ENCODE results near the gene LARGE1. TPM values are rescaled to one million over a fixed set of nuclear protein-coding genes. Genes with fewer than 3 reads are reported as not detected.

Gene LARGE1
- total RNA-seq, 1 donor: 22.8 TPM

- H3K4me2 ChIP-seq (ENCODE audit: insufficient read depth, low read length): no peak overlapping the region
- H2AFZ ChIP-seq (ENCODE audit: low read length): no peak overlapping the region
- H3K36me3 ChIP-seq (ENCODE audit: insufficient read depth, low read length): no peaks in the 10 kb centered on the region
- H3K4me3 ChIP-seq (ENCODE audit: insufficient read depth, low read length): no peak overlapping the region
- no peak overlapping the region for H3K27ac ChIP-seq (ENCODE audit: low read depth, low read length)
- H4K20me1 ChIP-seq (ENCODE audit: insufficient read depth, low read length): no peaks in the 10 kb centered on the region
- no peak for DNase-seq (ENCODE audit: insufficient read length, low spot score, missing footprints)
- no peaks in the 10 kb centered on the region for H3K4me1 ChIP-seq (ENCODE audit: insufficient read depth, low read length)
- TF ChIP-seq, protein P1, sequence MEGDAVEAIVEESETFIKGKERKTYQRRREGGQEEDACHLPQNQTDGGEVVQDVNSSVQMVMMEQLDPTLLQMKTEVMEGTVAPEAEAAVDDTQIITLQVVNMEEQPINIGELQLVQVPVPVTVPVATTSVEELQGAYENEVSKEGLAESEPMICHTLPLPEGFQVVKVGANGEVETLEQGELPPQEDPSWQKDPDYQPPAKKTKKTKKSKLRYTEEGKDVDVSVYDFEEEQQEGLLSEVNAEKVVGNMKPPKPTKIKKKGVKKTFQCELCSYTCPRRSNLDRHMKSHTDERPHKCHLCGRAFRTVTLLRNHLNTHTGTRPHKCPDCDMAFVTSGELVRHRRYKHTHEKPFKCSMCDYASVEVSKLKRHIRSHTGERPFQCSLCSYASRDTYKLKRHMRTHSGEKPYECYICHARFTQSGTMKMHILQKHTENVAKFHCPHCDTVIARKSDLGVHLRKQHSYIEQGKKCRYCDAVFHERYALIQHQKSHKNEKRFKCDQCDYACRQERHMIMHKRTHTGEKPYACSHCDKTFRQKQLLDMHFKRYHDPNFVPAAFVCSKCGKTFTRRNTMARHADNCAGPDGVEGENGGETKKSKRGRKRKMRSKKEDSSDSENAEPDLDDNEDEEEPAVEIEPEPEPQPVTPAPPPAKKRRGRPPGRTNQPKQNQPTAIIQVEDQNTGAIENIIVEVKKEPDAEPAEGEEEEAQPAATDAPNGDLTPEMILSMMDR (IDR thresholded peaks at IDR 0.05; ENCODE audit: extremely low read depth, low read depth, low read length): no peak
- H3K27me3 ChIP-seq (ENCODE audit: insufficient read depth, low read length): no peaks in the 10 kb centered on the region
- H3K79me2 ChIP-seq (ENCODE audit: insufficient read depth, low read length): no peaks in the 10 kb centered on the region
- H3K9me3 ChIP-seq (ENCODE audit: low read depth, low read length): no peaks in the 10 kb centered on the region
Measured at GRCh38 chr22:33321466-33321865, 598.8 kb downstream of the LARGE1 start.

DNA sequence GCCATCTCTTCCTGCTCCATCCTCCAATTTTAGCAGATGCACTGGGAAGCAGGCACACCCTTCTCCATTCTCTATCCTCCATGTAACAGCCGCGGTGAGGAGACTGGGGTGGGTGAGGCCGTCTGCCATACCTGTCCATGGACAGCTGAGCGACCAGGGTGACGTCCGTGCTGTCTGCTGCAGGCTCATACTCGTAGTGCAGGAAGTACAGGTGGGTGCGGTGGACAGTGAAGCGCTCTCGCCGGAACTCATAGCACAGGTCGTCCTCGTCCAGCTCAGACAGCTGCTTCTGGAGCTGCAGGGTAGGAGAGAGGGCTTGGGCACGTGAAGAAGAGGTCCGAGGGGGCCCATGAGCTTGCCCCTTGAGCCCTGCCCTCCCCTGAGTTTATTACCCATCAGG is 604.3 kb downstream of the LARGE1 start:
- Histone ChIP-seq H3K4me1 (ENCODE audit: insufficient read depth, low read length) (no peaks in the 10 kb centered on the region), H3K9me3 (ENCODE audit: low read depth, low read length) (no peaks in the 10 kb centered on the region), H2AFZ (ENCODE audit: low read length) (no peak overlapping the region), H3K27me3 (ENCODE audit: insufficient read depth, low read length) (no peaks in the 10 kb centered on the region), H3K79me2 (ENCODE audit: insufficient read depth, low read length) (no peaks in the 10 kb centered on the region), H3K36me3 (ENCODE audit: insufficient read depth, low read length) (no peaks in the 10 kb centered on the region), H3K4me2 (ENCODE audit: insufficient read depth, low read length) (no peak overlapping the region), H4K20me1 (ENCODE audit: insufficient read depth, low read length) (no peaks in the 10 kb centered on the region), H3K4me3 (ENCODE audit: insufficient read depth, low read length) (no peak overlapping the region), H3K27ac (ENCODE audit: low read depth, low read length) (no peak overlapping the region)
- DNase-seq (ENCODE audit: insufficient read length, low spot score, missing footprints): no peak
- TF ChIP-seq, protein P1 (IDR thresholded peaks at IDR 0.05; ENCODE audit: extremely low read depth, low read depth, low read length): no peak

GRCh38 chr22:33315117-33315516 is 605.2 kb downstream of the LARGE1 start:
- no peak overlapping the region for H3K4me3 ChIP-seq (ENCODE audit: insufficient read depth, low read length)
- H3K4me2 ChIP-seq (ENCODE audit: insufficient read depth, low read length): no peak overlapping the region
- H3K4me1 ChIP-seq (ENCODE audit: insufficient read depth, low read length): no peaks in the 10 kb centered on the region
- TF ChIP-seq, protein P1 (IDR thresholded peaks at IDR 0.05; ENCODE audit: extremely low read depth, low read depth, low read length): no peak
- no peak overlapping the region for H2AFZ ChIP-seq (ENCODE audit: low read length)
- no peaks in the 10 kb centered on the region for H3K79me2 ChIP-seq (ENCODE audit: insufficient read depth, low read length)
- H3K9me3 ChIP-seq (ENCODE audit: low read depth, low read length): no peaks in the 10 kb centered on the region
- H4K20me1 ChIP-seq (ENCODE audit: insufficient read depth, low read length): no peaks in the 10 kb centered on the region
- H3K27me3 ChIP-seq (ENCODE audit: insufficient read depth, low read length): no peaks in the 10 kb centered on the region
- H3K36me3 ChIP-seq (ENCODE audit: insufficient read depth, low read length): no peaks in the 10 kb centered on the region
- DNase-seq (ENCODE audit: insufficient read length, low spot score, missing footprints): no peak
- no peak overlapping the region for H3K27ac ChIP-seq (ENCODE audit: low read depth, low read length)

GRCh38 chr22:33314316-33314715 is 606.0 kb downstream of the LARGE1 start:
- Histone ChIP-seq H3K36me3 (ENCODE audit: insufficient read depth, low read length) (no peaks in the 10 kb centered on the region), H3K9me3 (ENCODE audit: low read depth, low read length) (no peaks in the 10 kb centered on the region)
- TF ChIP-seq, protein P1 (IDR thresholded peaks at IDR 0.05; ENCODE audit: extremely low read depth, low read depth, low read length): no peak

More at GRCh38 chr22:33314316-33314715, 606.0 kb downstream of the LARGE1 start:
- no peaks in the 10 kb centered on the region for H3K27me3 ChIP-seq (ENCODE audit: insufficient read depth, low read length)
- no peaks in the 10 kb centered on the region for H3K4me1 ChIP-seq (ENCODE audit: insufficient read depth, low read length)
- H2AFZ ChIP-seq (ENCODE audit: low read length): no peak overlapping the region
- H3K79me2 ChIP-seq (ENCODE audit: insufficient read depth, low read length): no peaks in the 10 kb centered on the region
- peak; percentile 66 for DNase-seq (ENCODE audit: insufficient read length, low spot score, missing footprints)
- H3K4me3 ChIP-seq (ENCODE audit: insufficient read depth, low read length): no peak overlapping the region
- H3K27ac ChIP-seq (ENCODE audit: low read depth, low read length): no peak overlapping the region
- no peak overlapping the region for H3K4me2 ChIP-seq (ENCODE audit: insufficient read depth, low read length)
- no peaks in the 10 kb centered on the region for H4K20me1 ChIP-seq (ENCODE audit: insufficient read depth, low read length)

Measured in osteoblast (primary cell).